ENCODE measurements around the gene XNDC1N. TPM values are rescaled to one million over a fixed set of nuclear protein-coding genes. Genes with fewer than 3 reads are reported as not detected.

The XNDC1N gene
- total RNA-seq, 1 experiment from 2014 or later, result 19.3 TPM

Other genes starting within 250 kb of the XNDC1N start
- gene DEFB108B, start 95.4 kb downstream of the XNDC1N start, total RNA-seq (2021), result not detected in 2 replicates
- gene DEFB131B, start 50.1 kb downstream of the XNDC1N start, total RNA-seq (2021), result not detected in 2 replicates
- gene RNF121, start 452 bp upstream of the XNDC1N start, total RNA-seq (2021), result 40.5 and 41.2 TPM in 2 replicates
- gene IL18BP, start 70.3 kb upstream of the XNDC1N start, total RNA-seq (2021), result 16.9 and 17.9 TPM in 2 replicates
- gene NUMA1, start 151.9 kb upstream of the XNDC1N start, total RNA-seq (2021), result 221 and 267 TPM in 2 replicates
- 17.5 and 19.6 TPM in 2 replicates for gene LRRC51, start 152.3 kb upstream of the XNDC1N start, total RNA-seq (2021)
- gene LAMTOR1, start 174.7 kb upstream of the XNDC1N start, total RNA-seq (2021), result 94.6 and 107 TPM in 2 replicates
- gene TOMT, start 177.3 kb upstream of the XNDC1N start, total RNA-seq (2021), result not detected in 2 replicates
- 77.2 and 97.8 TPM in 2 replicates for gene ANAPC15, start 184.1 kb upstream of the XNDC1N start, total RNA-seq (2021)
- not detected in 2 replicates for gene FOLR3, start 207.1 kb upstream of the XNDC1N start, total RNA-seq (2021)